Erythroblast (primary cell): ENCODE measurements around the gene GPR82.

Source experiments
- GATA1 ChIP-seq: IDR thresholded peaks from 2 replicates; pipeline ENCODE4 v1.6.1; 2011; ENCODE audit warnings: low read depth, mild to moderate bottlenecking, control low read depth, low read length, moderate library complexity
- POLR2A ChIP-seq: IDR thresholded peaks from 2 replicates; pipeline ENCODE4 v1.6.1; 2011; ENCODE audit warnings: mild to moderate bottlenecking, low read length

- TF ChIP-seq POLR2A (no peak), GATA1 (no peak)
Measured at GRCh38 chrX:41695426-41695825, 28.6 kb upstream of the GPR82 start.
